Mesodermal cell (in vitro differentiated cells): ENCODE results near the gene ZNF490.

ENCODE experiments used
- H3K27ac ChIP-seq: 2 replicates; pipeline ENCODE4 v1.7.0; 2013; ENCODE audit warnings: mild to moderate bottlenecking, low read depth, low read length, moderate library complexity; ENCODE audit not compliant: severe bottlenecking
- H3K36me3 ChIP-seq: 2 replicates; pipeline ENCODE4 v1.7.1; 2013; ENCODE audit warnings: mild to moderate bottlenecking, low read length, moderate library complexity; ENCODE audit not compliant: control insufficient read depth, insufficient read depth
- H3K4me1 ChIP-seq: one replicate; pipeline ENCODE4 v1.7.1; 2013; ENCODE audit warnings: mild to moderate bottlenecking, low read length; ENCODE audit not compliant: insufficient read depth, control insufficient read depth, poor library complexity, severe bottlenecking
- H3K4me3 ChIP-seq: 2 replicates; pipeline ENCODE4 v1.7.0; 2013; ENCODE audit warnings: low read length, control low read depth, mild to moderate bottlenecking; ENCODE audit not compliant: insufficient read depth, poor library complexity, severe bottlenecking; ENCODE audit errors: extremely low read depth
- H3K9me3 ChIP-seq: 2 replicates; pipeline ENCODE4 v1.7.1; 2013; ENCODE audit warnings: mild to moderate bottlenecking, low read length, moderate library complexity; ENCODE audit not compliant: control insufficient read depth
- WGBS, 2 experiments: methylation state at CpG; one replicate each; pipeline ENCODE4 v1.1.5; 2013; ENCODE audit warnings: missing lambda C conversion rate in 2 of 2; ENCODE audit not compliant: insufficient coverage in 2 of 2; 5-methylcytosine and 5-hydroxymethylcytosine counted together

ZNF490 gene

GRCh38 chr19:12544401-12544876 is 66.2 kb downstream of the ZNF490 start:
- peaks cover 43% of the 10 kb centered on the region for H3K9me3 ChIP-seq
- no peak overlapping the region for H3K4me3 ChIP-seq
- H3K4me1 ChIP-seq: no peaks in the 10 kb centered on the region
- no peak overlapping the region for H3K27ac ChIP-seq
- H3K36me3 ChIP-seq: peaks cover 93% of the 10 kb centered on the region
- WGBS, 2 experiments: 93 to 97% methylated on average over 5 of the region's 5 CpGs

GRCh38 chr19:12543855-12544254 is 66.8 kb downstream of the ZNF490 start:
- H3K9me3 ChIP-seq: peaks cover 39% of the 10 kb centered on the region
- H3K36me3 ChIP-seq: peaks cover 92% of the 10 kb centered on the region
- 100% methylated on average over 1 of the region's 1 CpG; no CpG with 5 or more reads in 1 of the 2 experiments for WGBS, 2 experiments
- H3K27ac ChIP-seq: no peak overlapping the region
- no peak overlapping the region for H3K4me3 ChIP-seq
- no peaks in the 10 kb centered on the region for H3K4me1 ChIP-seq
